GM21423 (cell line): ENCODE measurements around the gene NTN4.
A peak's percentile ranks its signal among the peaks of the same experiment; 100 is the strongest.
"Not testable (repeated sequence)": the region's sequence is repeated elsewhere in the genome, so short reads cannot be mapped to it uniquely, and the experiment has no call there.

Experiments used
- ATAC-seq: cut with Tn5 transposase; IDR thresholded peaks from one replicate; pipeline ENCODE4 v1.9.1; 2021; ENCODE audit warnings: mild to moderate bottlenecking, moderate library complexity; ENCODE audit not compliant: unreplicated experiment

NTN4 gene

GRCh38 chr12:95756362-95756761, 34.2 kb downstream of the NTN4 start:
- no peak for ATAC-seq

DNA sequence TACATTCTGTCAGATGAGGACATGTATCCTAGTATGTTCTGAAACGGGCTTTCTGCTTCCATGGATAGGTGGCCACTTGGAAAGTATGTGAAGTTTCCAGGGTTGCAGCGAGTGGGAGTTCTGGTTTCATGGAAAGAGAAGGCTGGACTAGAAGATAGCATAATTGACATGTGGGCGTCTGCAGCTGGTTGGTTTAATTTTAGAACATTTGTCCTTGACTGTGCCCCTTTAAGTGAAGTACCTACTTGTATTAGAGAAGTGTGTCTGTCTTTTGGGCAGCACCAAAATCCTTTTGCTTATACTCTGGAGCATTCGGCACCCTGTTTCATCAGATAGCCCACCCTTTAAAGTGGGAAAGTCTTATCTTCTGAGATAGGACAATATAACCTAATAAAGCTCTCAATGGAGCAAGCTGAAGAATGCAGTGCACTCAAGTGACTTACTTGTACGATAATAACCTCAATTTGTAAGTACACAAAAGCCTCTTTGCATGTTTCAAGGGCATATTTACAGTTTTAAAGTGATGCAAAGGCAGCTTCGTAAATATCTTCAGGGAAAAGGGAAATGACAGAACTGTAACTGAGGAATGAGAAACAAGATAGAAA, 35.2 kb downstream of the NTN4 start:
- ATAC-seq = no peak

DNA sequence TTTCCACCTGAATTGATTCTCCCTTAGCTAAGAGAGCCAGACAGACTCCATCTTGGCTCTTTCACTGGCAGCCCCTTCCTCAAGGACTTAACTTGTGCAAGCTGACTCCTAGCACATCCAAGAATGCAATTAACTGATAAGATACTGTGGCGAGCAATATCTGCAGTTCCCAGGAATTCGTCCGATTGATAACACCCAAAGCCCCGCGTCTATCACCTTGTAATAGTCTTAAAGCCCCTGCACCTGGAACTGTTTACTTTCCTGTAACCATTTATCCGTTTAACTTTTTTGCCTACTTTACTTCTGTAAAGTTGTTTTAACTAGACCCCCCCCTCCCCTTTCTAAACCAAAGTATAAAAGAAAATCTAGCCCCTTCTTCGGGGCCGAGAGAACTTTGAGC, 44.5 kb downstream of the NTN4 start:
- not testable (repeated sequence) for ATAC-seq

DNA sequence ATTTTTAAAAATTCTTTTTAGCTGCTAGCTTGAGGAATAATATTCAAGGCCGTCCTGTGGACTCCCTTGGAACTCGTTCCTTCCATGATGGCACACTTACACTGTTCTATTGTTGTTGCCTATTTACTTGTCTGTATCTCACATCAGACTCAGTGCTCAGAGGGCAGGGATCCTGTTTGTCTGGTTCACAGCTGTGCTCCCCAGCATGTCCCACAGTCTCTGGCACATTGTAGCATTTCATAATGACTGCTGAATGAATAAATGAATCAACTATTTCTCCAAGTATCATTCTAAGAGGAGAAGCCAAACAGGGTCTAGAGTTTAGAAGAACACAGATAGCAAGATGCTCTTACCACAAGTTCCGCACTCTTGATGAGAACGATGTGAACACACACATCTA, 48.0 kb downstream of the NTN4 start:
- no peak for ATAC-seq

GRCh38 chr12:95741635-95742034, 48.9 kb downstream of the NTN4 start:
- ATAC-seq = no peak

GRCh38 chr12:95740751-95741150, 49.8 kb downstream of the NTN4 start:
- no peak for ATAC-seq

GRCh38 chr12:95739561-95740313, 50.8 kb downstream of the NTN4 start:
- no peak for ATAC-seq

- ATAC-seq = no peak
Observed at GRCh38 chr12:95738024-95738611, 52.4 kb downstream of the NTN4 start.

GRCh38 chr12:95736631-95737030, 53.9 kb downstream of the NTN4 start:
- no peak for ATAC-seq

DNA sequence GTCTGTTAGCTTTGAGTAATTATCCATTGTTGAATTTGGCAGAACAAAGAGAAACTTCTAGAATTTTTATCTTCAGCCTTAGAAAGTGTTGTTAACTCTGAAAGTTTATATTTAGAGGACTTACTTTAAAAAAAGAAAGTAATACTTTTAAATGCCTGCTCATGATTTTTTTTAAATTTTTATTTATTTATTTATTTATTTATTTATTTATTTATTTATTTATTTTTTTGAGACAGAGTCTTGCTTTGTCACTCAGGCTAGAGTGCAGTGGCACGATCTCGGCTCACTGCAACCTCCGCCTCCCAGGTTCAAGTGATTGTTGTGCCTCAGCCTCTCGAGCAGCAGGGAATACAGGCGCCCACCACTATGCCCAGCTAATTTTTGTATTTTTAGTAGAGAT, 54.8 kb downstream of the NTN4 start:
- ATAC-seq = not testable (repeated sequence)

GRCh38 chr12:95733141-95733825, 57.3 kb downstream of the NTN4 start:
- no peak for ATAC-seq

DNA sequence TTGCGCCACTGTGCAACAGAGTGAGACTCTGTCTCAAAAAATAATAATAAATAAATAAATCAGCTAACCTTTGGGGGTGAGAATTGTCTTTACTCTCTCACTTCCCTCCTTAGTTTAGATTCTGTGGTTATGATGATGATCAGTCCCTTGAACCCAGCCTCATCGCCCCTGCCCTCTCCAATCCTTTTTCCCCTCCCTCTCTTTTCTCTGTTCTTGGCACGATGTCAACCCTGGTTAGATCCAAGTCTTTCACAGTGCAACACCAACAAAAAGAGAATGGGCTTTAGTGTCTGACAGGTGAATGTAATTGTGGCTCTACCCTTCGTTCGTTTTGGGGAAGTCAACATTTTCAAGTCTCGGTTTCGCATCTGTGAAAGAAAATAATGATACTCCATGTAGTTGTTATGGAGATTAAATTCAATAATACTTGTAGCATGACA, 59.0 kb downstream of the NTN4 start:
- ATAC-seq = peak; percentile 64

DNA sequence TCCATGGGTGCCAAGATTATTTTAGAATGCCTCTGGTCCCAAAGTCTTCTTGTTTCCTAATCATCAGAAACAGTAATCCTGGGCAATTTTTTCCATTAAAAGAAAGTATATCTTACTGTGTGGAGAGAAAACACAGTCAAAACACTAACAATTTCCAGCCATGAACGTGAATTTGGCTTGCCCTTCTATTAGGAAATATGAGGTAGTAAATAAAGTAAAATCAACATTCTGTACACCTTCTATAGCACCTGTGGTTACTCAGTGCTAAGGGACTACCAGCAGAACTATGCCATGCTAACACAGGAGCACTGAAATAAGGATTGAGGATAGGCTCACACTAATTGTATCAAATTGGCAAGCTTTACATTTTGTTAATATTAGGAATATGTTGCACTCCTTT, 60.1 kb downstream of the NTN4 start:
- ATAC-seq = no peak

DNA sequence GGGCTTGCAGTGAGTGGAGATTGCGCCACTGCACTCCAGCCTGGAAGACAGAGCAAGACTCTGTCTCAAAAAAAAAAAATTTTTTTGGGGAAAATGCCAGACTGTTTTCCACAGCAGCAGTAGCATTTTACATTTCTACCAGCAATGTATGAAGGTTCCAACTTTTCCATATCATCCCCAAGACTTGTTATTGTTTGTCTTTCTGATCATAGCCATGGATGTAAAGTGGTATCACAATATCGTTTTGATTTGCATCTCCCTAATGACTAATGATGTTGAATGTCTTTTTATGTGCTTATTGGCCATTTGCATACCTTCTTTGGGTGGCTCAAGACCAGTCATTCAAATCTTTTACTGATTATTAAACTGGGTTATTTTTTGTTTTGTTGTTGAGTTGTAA, 63.7 kb downstream of the NTN4 start:
- ATAC-seq = no peak

DNA sequence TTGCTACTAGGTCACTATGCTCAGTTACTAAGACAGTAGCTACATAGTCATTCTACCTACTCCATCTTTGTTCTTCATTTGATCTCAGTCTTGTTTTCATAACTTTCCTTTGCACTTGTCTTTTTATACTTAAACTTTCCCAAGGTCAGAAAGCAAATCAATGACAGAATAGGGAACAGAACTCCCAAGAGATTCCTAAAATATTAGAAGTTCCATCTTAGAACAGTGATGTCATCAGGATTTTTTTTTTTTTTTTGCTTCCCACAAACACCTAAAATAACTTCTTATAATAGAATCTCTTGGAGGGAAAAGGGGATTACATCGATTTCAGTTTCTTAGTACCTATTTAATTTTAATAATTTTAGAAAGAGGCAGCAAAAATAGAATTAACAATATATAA, 65.8 kb downstream of the NTN4 start:
- no peak for ATAC-seq

DNA sequence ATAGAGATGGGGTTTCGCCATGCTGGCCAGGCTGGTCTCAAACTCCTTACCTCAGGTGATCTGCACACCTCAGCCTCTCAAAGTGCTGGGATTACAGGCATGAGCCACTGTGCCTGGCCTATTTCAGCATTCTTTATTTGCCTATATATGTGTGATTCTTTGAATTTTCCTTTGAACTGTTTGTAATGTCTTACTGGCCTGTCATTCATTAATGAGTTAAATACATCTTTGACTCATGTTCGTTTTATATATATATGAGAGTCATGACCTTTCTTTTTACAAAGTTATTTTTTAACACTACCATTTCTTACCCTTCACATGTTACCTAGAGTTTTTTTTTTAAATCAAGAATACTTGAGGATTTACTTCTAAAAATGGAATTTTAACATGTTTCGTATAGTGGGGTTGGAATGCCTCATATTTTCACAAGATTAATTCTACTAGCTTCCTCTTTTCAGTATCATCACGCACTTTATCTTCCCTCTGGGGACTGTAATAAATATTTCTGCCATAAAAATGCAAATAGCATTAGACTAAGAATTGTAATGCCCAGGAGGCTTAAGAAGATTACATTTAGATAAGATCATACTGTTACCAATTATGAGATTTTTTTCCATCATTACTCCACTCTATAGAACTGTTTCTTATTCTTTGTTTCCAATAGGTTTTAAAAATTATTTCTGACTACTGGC, 66.7 kb downstream of the NTN4 start:
- peak; percentile 50 for ATAC-seq

DNA sequence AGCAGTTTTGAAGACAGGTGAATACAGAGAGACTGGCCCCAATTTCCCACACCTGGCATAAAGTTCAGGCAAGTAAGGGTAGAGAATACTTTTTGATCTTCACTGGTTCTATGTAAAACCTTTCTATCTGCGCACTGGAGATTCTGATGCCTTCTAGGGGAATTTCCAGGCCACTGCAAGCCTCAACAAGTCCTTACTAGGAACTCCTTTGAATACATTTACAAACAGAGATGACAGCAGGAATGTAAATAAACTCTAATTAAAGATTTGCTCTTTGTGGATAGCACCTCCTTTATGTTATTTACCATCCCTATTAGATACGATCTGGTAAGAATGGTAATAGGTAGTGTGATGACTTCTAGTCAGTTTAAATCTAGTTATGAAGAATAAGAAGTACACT, 69.2 kb downstream of the NTN4 start:
- ATAC-seq = no peak

DNA sequence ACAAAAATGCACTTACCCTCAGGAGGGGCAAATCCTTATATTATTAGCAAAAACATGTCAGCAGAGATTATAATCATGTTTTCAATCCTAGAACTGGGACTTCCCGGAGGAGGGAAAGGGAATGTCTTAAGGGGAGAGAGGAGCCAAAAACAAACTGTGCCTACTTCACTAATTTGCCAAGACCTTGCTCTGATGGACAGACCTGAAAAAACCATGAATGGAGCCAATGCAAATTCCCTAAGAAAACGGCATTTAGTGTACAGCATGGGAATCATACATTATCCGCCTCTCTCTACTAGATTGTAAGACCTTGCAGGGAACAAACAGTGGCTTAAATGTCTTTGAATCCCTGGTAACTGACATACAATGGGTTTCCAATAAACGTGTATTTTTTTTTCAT, 70.4 kb downstream of the NTN4 start:
- ATAC-seq = no peak

DNA sequence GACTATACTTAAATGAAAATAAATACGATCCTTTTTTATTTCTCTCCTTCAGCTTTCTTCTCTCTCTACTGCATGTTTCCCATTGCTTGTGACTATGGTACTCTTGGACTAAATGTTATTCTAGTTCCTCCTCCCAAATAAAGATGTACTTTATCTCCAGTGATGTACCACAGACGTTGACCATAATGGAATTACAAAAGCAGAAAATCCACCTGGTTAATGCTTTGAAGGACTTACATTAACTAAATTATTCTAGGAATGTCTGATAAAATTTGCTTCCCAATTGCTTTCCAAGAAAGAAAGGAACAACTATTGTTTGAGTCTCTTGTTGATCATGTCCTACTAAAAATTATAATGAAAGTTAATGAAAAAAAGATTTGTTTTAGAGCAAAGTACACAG, 71.8 kb downstream of the NTN4 start:
- ATAC-seq = no peak

GRCh38 chr12:95718006-95718431, 72.5 kb downstream of the NTN4 start:
- ATAC-seq = no peak

DNA sequence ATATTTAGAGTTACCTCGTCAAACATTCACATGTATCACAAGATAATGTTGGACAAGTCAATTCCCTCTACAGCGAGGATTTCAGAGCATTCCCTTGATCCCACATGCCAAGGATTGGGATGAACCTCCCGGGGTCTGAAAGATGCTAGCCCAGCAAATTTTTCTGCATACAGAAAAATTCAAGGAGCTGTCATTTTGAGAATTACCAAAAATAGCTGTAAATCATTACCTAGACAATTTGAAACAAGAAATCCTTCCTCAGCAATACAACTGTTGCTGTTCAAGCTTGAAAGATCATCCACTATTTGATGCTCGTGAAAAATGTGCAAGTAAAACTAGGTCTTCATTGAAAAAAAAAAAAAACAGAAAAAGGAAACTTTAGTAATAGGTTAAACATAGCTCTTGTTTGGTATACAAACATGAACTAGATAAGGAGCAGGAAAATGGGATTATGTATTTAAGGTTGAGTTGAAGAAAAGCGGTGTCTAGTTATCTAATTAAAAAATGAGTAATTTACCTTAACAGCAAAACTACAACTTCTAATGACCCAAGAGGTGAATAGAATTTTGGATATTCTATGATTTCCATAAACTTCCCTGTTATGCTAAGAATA, 73.1 kb downstream of the NTN4 start:
- no peak for ATAC-seq
